ENCODE data around the gene IGFBP3.

IGFBP3 gene

GRCh38 chr7:45876519-45876918 is 44.6 kb downstream of the IGFBP3 start:
- no peak for FAIRE-seq

GRCh38 chr7:45874408-45875131 is 46.5 kb downstream of the IGFBP3 start:
- FAIRE-seq (no peak), DNase-seq (ENCODE audit: insufficient read length) (no peak)
- TF ChIP-seq POLR2A (IDR thresholded peaks at IDR 0.05; ENCODE audit: low read depth, low read length) (no peak), POLR2AphosphoS5 (IDR thresholded peaks at IDR 0.05; ENCODE audit: low read depth, low read length) (no peak), TAF1 (IDR thresholded peaks at IDR 0.05; ENCODE audit: borderline replicate concordance, low read depth, low read length) (no peak)

More at GRCh38 chr7:45876519-45876918, 44.6 kb downstream of the IGFBP3 start:
- DNase-seq (ENCODE audit: insufficient read length) = no peak
- TF ChIP-seq POLR2A (IDR thresholded peaks at IDR 0.05; ENCODE audit: low read depth, low read length) (no peak), TAF1 (IDR thresholded peaks at IDR 0.05; ENCODE audit: borderline replicate concordance, low read depth, low read length) (no peak), POLR2AphosphoS5 (IDR thresholded peaks at IDR 0.05; ENCODE audit: low read depth, low read length) (no peak)

GRCh38 chr7:45873355-45873754 is 47.7 kb downstream of the IGFBP3 start:
- FAIRE-seq = no peak

GRCh38 chr7:45873035-45873354 is 48.1 kb downstream of the IGFBP3 start, which contains the start of gene CCDC201:
Gene CCDC201, minus strand, starts transcription at chr7:45873082. Its CDS starts 75 bp downstream, at chr7:45873007.
- FAIRE-seq = no peak
- no peak for DNase-seq (ENCODE audit: insufficient read length)
- TF ChIP-seq POLR2A (IDR thresholded peaks at IDR 0.05; ENCODE audit: low read depth, low read length) = no peak
- TF ChIP-seq POLR2AphosphoS5 (IDR thresholded peaks at IDR 0.05; ENCODE audit: low read depth, low read length) = no peak
- no peak for TF ChIP-seq TAF1 (IDR thresholded peaks at IDR 0.05; ENCODE audit: borderline replicate concordance, low read depth, low read length)

More at GRCh38 chr7:45873355-45873754, 47.7 kb downstream of the IGFBP3 start:
- TF ChIP-seq POLR2AphosphoS5 (IDR thresholded peaks at IDR 0.05; ENCODE audit: low read depth, low read length) (no peak), TAF1 (IDR thresholded peaks at IDR 0.05; ENCODE audit: borderline replicate concordance, low read depth, low read length) (no peak), POLR2A (IDR thresholded peaks at IDR 0.05; ENCODE audit: low read depth, low read length) (no peak)
- DNase-seq (ENCODE audit: insufficient read length) = no peak

GRCh38 chr7:45872116-45873034 is 48.7 kb downstream of the IGFBP3 start:
- TF ChIP-seq POLR2A (IDR thresholded peaks at IDR 0.05; ENCODE audit: low read depth, low read length) (no peak), TAF1 (IDR thresholded peaks at IDR 0.05; ENCODE audit: borderline replicate concordance, low read depth, low read length) (no peak), POLR2AphosphoS5 (IDR thresholded peaks at IDR 0.05; ENCODE audit: low read depth, low read length) (no peak)
- no peak for FAIRE-seq
- DNase-seq (ENCODE audit: insufficient read length) = no peak

- no peak for DNase-seq (ENCODE audit: insufficient read length)
- FAIRE-seq = no peak
- TF ChIP-seq POLR2A (IDR thresholded peaks at IDR 0.05; ENCODE audit: low read depth, low read length) = no peak
- no peak for TF ChIP-seq TAF1 (IDR thresholded peaks at IDR 0.05; ENCODE audit: borderline replicate concordance, low read depth, low read length)
- TF ChIP-seq POLR2AphosphoS5 (IDR thresholded peaks at IDR 0.05; ENCODE audit: low read depth, low read length) = no peak
Observed at GRCh38 chr7:45869426-45869825, 51.6 kb downstream of the IGFBP3 start.

- DNase-seq (ENCODE audit: insufficient read length) (no peak), FAIRE-seq (no peak)
- TF ChIP-seq TAF1 (IDR thresholded peaks at IDR 0.05; ENCODE audit: borderline replicate concordance, low read depth, low read length) (no peak), POLR2A (IDR thresholded peaks at IDR 0.05; ENCODE audit: low read depth, low read length) (no peak)
Observed at GRCh38 chr7:45867471-45867870, 53.6 kb downstream of the IGFBP3 start.

- no peak for DNase-seq (ENCODE audit: insufficient read length)
- no peak for TF ChIP-seq POLR2AphosphoS5 (IDR thresholded peaks at IDR 0.05; ENCODE audit: low read depth, low read length)
- TF ChIP-seq POLR2A (IDR thresholded peaks at IDR 0.05; ENCODE audit: low read depth, low read length) = no peak
- no peak for TF ChIP-seq TAF1 (IDR thresholded peaks at IDR 0.05; ENCODE audit: borderline replicate concordance, low read depth, low read length)
- FAIRE-seq = no peak
Observed at GRCh38 chr7:45865594-45866410, 55.3 kb downstream of the IGFBP3 start.

GRCh38 chr7:45863715-45864114 is 57.4 kb downstream of the IGFBP3 start:
- DNase-seq (ENCODE audit: insufficient read length) (no peak), FAIRE-seq (no peak)
- TF ChIP-seq TAF1 (IDR thresholded peaks at IDR 0.05; ENCODE audit: borderline replicate concordance, low read depth, low read length) (no peak), POLR2A (IDR thresholded peaks at IDR 0.05; ENCODE audit: low read depth, low read length) (no peak), POLR2AphosphoS5 (IDR thresholded peaks at IDR 0.05; ENCODE audit: low read depth, low read length) (no peak)
